DMS114 treated with DMSO at 0.1 percent for 48 hours (cell line): ENCODE measurements around the gene C6orf47.
A peak's percentile ranks its signal among the peaks of the same experiment; 100 is the strongest.

ENCODE experiments used
- DNase-seq: peaks from one replicate; lab custom pipeline; 2025; ENCODE audit not compliant: unreplicated experiment; lab: John Stamatoyannopoulos, UW

C6orf47 gene

GRCh38 chr6:31661262-31662123 lies 915 bp upstream of the C6orf47 start:
- DNase-seq: no peak

GRCh38 chr6:31659649-31660380 lies 763 bp downstream of the C6orf47 start:
- no peak for DNase-seq

GRCh38 chr6:31658983-31659648 lies 1.5 kb downstream of the C6orf47 start:
- no peak for DNase-seq

- DNase-seq: no peak
These were observed 2.4 kb downstream of the C6orf47 start for GRCh38 chr6:31658158-31658688.

GRCh38 chr6:31657406-31658157 lies 3.0 kb downstream of the C6orf47 start:
- no peak for DNase-seq

GRCh38 chr6:31655349-31656237 lies 5.0 kb downstream of the C6orf47 start, which contains the start of gene APOM:
Gene APOM (plus strand): TSS chr6:31655894. CDS start chr6:31655967, 73 bp downstream.
- DNase-seq: no peak

- no peak for DNase-seq
These were observed 5.8 kb downstream of the C6orf47 start for GRCh38 chr6:31654574-31655348.

GRCh38 chr6:31652925-31653724 lies 7.5 kb downstream of the C6orf47 start:
- peak; percentile 98 for DNase-seq

- DNase-seq: peak; percentile 89
These were observed 8.9 kb downstream of the C6orf47 start for GRCh38 chr6:31651602-31652191.

- DNase-seq: no peak
These were observed 15.3 kb downstream of the C6orf47 start for GRCh38 chr6:31645325-31645724.

- DNase-seq: no peak
These were observed 16.6 kb downstream of the C6orf47 start for GRCh38 chr6:31643818-31644454.

- no peak for DNase-seq
These were observed 17.6 kb downstream of the C6orf47 start for GRCh38 chr6:31642798-31643570.

- no peak for DNase-seq
These were observed 19.2 kb downstream of the C6orf47 start for GRCh38 chr6:31641370-31641769.

GRCh38 chr6:31640612-31641011 lies 20.0 kb downstream of the C6orf47 start:
- no peak for DNase-seq

- DNase-seq: no peak
These were observed 21.1 kb downstream of the C6orf47 start for GRCh38 chr6:31639449-31639861.

GRCh38 chr6:31639043-31639442 lies 21.5 kb downstream of the C6orf47 start:
- DNase-seq: no peak
